WTC11 (cell line): ENCODE data around the gene PFDN2. TPM values are rescaled to one million over a fixed set of nuclear protein-coding genes. Genes with fewer than 3 reads are reported as not detected.

Source experiments
- ATAC-seq: fragments of 200-7000 bp; cut with Tn5 transposase; 2 replicates; pipeline ENCODE4 v1.10.0; 2021; ENCODE audit warnings: mild to moderate bottlenecking, moderate library complexity
- CTCF ChIA-PET: fragments of 300-600 bp; sonication (Branson Sonifier 250); formaldehyde crosslinking; loops from one replicate; lab custom pipeline; 2021; ENCODE audit warnings: antibody characterized with exemption; lab: Charles Lee
- POLR2A ChIA-PET: fragments of 350-600 bp; sonication (Branson Sonifier 250); formaldehyde crosslinking; loops from one replicate; lab custom pipeline; 2021; ENCODE audit warnings: antibody characterized with exemption; lab: Charles Lee
- DNase-seq: peaks from one replicate; pipeline ENCODE4 v3.0.0; 2021; ENCODE audit warnings: low spot score
- H3K27ac Mint-ChIP-seq: 2 replicates; pipeline ENCODE4 v1.8.0; 2021; ENCODE audit warnings: mixed read lengths
- H3K27me3 Mint-ChIP-seq: 2 replicates; pipeline ENCODE4 v1.8.0; 2021; ENCODE audit warnings: low read depth, mild to moderate bottlenecking, moderate library complexity, mixed read lengths
- H3K36me3 Mint-ChIP-seq: 2 replicates; pipeline ENCODE4 v1.8.0; 2021; ENCODE audit warnings: mixed read lengths
- H3K4me1 Mint-ChIP-seq: 2 replicates; pipeline ENCODE4 v1.8.0; 2022; ENCODE audit warnings: mixed read lengths
- H3K4me3 Mint-ChIP-seq: 2 replicates; pipeline ENCODE4 v1.8.0; 2021; ENCODE audit warnings: mild to moderate bottlenecking, moderate library complexity, mixed read lengths
- H3K9me3 Mint-ChIP-seq: 2 replicates; pipeline ENCODE4 v1.8.0; 2021; ENCODE audit warnings: mixed read lengths
- ARID4B ChIP-seq: sonication (generic); formaldehyde crosslinking; IDR thresholded peaks from 2 replicates; pipeline ENCODE4 v1.8.0; 2023; ENCODE audit warnings: missing genetic modification reagents, mild to moderate bottlenecking, borderline replicate concordance
- ELF4 ChIP-seq: sonication (generic); formaldehyde crosslinking; IDR thresholded peaks from 2 replicates; pipeline ENCODE4 v1.8.1; 2022; ENCODE audit warnings: low read depth, mild to moderate bottlenecking, moderate library complexity, missing genetic modification reagents
- EMX1 ChIP-seq: fragments of 250-450 bp; sonication (Bioruptor Pico); IDR thresholded peaks from 2 replicates; pipeline ENCODE4 v1.8.0; 2021; ENCODE audit warnings: mild to moderate bottlenecking
- JAZF1 ChIP-seq: fragments of 250-450 bp; sonication (Bioruptor Pico); IDR thresholded peaks from 2 replicates; pipeline ENCODE4 v1.9.0; 2021; ENCODE audit warnings: moderate library complexity, mild to moderate bottlenecking, inconsistent platforms
- KAT7 ChIP-seq: sonication (generic); formaldehyde crosslinking; IDR thresholded peaks from 2 replicates; pipeline ENCODE4 v1.8.1; 2023; ENCODE audit warnings: missing genetic modification reagents, mild to moderate bottlenecking, borderline replicate concordance
- NFATC4 ChIP-seq: fragments of 250-450 bp; sonication (Bioruptor Pico); IDR thresholded peaks from 2 replicates; pipeline ENCODE4 v1.9.0; 2021; ENCODE audit warnings: mild to moderate bottlenecking
- NR2C2 ChIP-seq: sonication (generic); formaldehyde crosslinking; IDR thresholded peaks from 2 replicates; pipeline ENCODE4 v1.8.0; 2022; ENCODE audit warnings: mild to moderate bottlenecking, missing genetic modification reagents
- NR3C1 ChIP-seq: sonication (generic); formaldehyde crosslinking; conservative IDR thresholded peaks from 2 replicates; pipeline ENCODE4 v1.8.1; 2023; ENCODE audit warnings: low read depth, mild to moderate bottlenecking, missing genetic modification reagents
- OVOL2 ChIP-seq: fragments of 250-450 bp; sonication (Bioruptor Pico); IDR thresholded peaks from 2 replicates; pipeline ENCODE4 v1.9.0; 2021; ENCODE audit warnings: mild to moderate bottlenecking, borderline replicate concordance
- PRRX2 ChIP-seq: fragments of 250-450 bp; sonication (Bioruptor Pico); IDR thresholded peaks from 2 replicates; pipeline ENCODE4 v1.8.0; 2021; ENCODE audit warnings: mild to moderate bottlenecking
- RORB ChIP-seq: fragments of 250-450 bp; sonication (Bioruptor Pico); IDR thresholded peaks from 2 replicates; pipeline ENCODE4 v1.9.0; 2021; ENCODE audit warnings: mild to moderate bottlenecking
- SMAD4 ChIP-seq: sonication (generic); formaldehyde crosslinking; IDR thresholded peaks from 2 replicates; pipeline ENCODE4 v1.8.0; 2022; ENCODE audit warnings: mild to moderate bottlenecking, missing genetic modification reagents
- TEAD1 ChIP-seq: sonication (generic); formaldehyde crosslinking; IDR thresholded peaks from 2 replicates; pipeline ENCODE4 v1.8.0; 2022; ENCODE audit warnings: mild to moderate bottlenecking, missing genetic modification reagents
- ZNF219 ChIP-seq: sonication (generic); formaldehyde crosslinking; IDR thresholded peaks from 2 replicates; pipeline ENCODE4 v1.8.0; 2023; ENCODE audit warnings: missing genetic modification reagents, mild to moderate bottlenecking, borderline replicate concordance
- total RNA-seq: library from RNA; stranded (reverse); gene quantifications from 3 replicates; pipeline ENCODE4 v1.2.3, GENCODE V29; 2021
- TF ChIP-seq, protein P1 (sequence below): fragments of 250-450 bp; sonication (Bioruptor Pico); IDR thresholded peaks from 2 replicates; pipeline ENCODE4 v1.9.0; 2021; ENCODE audit warnings: mild to moderate bottlenecking
- TF ChIP-seq, protein P2 (sequence below): sonication (generic); formaldehyde crosslinking; IDR thresholded peaks from 2 replicates; pipeline ENCODE4 v1.8.1; 2023; ENCODE audit warnings: mild to moderate bottlenecking, moderate library complexity, missing genetic modification reagents
- TF ChIP-seq, protein P3 (sequence below): sonication (generic); formaldehyde crosslinking; IDR thresholded peaks from 2 replicates; pipeline ENCODE4 v1.8.1; 2023; ENCODE audit warnings: mild to moderate bottlenecking, missing genetic modification reagents, moderate library complexity
- TF ChIP-seq, protein P4 (sequence below): sonication (generic); formaldehyde crosslinking; IDR thresholded peaks from 2 replicates; pipeline ENCODE4 v1.8.1; 2022; ENCODE audit warnings: missing genetic modification reagents, borderline replicate concordance
- TF ChIP-seq, protein P5 (sequence below): fragments of 250-450 bp; sonication (Bioruptor Pico); conservative IDR thresholded peaks from 2 replicates; pipeline ENCODE4 v1.9.0; 2021; ENCODE audit warnings: mild to moderate bottlenecking

PFDN2 gene
- total RNA-seq, 1 experiment from 2014 or later: 92.6 TPM

DNA sequence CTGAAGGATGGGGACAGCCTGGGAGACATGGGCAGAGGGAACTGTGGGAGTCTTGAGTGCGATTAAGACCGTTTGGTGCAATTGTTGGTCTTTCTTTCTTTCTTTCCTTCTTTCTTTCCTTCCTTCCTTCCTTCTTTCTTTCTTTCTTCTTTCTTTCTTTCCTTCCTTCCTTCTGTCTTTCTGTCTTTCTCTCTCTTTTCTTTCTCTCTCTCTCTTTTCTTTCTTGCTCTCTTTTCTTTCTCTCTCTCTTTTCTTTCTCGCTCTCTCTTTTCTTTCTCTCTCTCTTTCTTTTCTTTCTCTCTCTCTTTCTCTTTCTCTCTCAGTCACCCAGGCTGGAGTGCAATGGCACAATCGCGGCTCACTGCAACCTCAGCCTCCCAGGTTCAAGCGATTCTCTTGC is 22.6 kb downstream of the PFDN2 start:
- ATAC-seq: no peak
- POLR2A ChIA-PET: no interaction called here

GRCh38 chr1:161094481-161094880 is 23.4 kb downstream of the PFDN2 start:
- no peak for ATAC-seq

More for the DNA sequence above, 22.6 kb downstream of the PFDN2 start:
- Mint-ChIP-seq H3K4me1 (peaks cover 6% of the 10 kb centered on the region), H3K36me3 (peaks cover 4% of the 10 kb centered on the region; the same call in 1 of the 2 replicates), H3K27ac (no peak overlapping the region), H3K4me3 (no peak overlapping the region), H3K9me3 (no peaks in the 10 kb centered on the region), H3K27me3 (peaks cover 6% of the 10 kb centered on the region; the same call in 1 of the 2 replicates)
- TF ChIP-seq NR3C1 (CRISPR knock-in tag): no peak
- TF ChIP-seq OVOL2 (CRISPR knock-in tag): no peak
- TF ChIP-seq NFATC4 (CRISPR knock-in tag): no peak
- TF ChIP-seq TEAD1 (CRISPR knock-in tag): no peak
- TF ChIP-seq, protein P1, sequence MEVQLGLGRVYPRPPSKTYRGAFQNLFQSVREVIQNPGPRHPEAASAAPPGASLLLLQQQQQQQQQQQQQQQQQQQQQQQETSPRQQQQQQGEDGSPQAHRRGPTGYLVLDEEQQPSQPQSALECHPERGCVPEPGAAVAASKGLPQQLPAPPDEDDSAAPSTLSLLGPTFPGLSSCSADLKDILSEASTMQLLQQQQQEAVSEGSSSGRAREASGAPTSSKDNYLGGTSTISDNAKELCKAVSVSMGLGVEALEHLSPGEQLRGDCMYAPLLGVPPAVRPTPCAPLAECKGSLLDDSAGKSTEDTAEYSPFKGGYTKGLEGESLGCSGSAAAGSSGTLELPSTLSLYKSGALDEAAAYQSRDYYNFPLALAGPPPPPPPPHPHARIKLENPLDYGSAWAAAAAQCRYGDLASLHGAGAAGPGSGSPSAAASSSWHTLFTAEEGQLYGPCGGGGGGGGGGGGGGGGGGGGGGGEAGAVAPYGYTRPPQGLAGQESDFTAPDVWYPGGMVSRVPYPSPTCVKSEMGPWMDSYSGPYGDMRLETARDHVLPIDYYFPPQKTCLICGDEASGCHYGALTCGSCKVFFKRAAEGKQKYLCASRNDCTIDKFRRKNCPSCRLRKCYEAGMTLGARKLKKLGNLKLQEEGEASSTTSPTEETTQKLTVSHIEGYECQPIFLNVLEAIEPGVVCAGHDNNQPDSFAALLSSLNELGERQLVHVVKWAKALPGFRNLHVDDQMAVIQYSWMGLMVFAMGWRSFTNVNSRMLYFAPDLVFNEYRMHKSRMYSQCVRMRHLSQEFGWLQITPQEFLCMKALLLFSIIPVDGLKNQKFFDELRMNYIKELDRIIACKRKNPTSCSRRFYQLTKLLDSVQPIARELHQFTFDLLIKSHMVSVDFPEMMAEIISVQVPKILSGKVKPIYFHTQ: no peak
- TF ChIP-seq JAZF1 (CRISPR knock-in tag): no peak
- TF ChIP-seq, protein P2, sequence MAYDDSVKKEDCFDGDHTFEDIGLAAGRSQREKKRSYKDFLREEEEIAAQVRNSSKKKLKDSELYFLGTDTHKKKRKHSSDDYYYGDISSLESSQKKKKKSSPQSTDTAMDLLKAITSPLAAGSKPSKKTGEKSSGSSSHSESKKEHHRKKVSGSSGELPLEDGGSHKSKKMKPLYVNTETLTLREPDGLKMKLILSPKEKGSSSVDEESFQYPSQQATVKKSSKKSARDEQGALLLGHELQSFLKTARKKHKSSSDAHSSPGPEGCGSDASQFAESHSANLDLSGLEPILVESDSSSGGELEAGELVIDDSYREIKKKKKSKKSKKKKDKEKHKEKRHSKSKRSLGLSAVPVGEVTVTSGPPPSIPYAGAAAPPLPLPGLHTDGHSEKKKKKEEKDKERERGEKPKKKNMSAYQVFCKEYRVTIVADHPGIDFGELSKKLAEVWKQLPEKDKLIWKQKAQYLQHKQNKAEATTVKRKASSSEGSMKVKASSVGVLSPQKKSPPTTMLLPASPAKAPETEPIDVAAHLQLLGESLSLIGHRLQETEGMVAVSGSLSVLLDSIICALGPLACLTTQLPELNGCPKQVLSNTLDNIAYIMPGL (CRISPR knock-in tag): no peak
- TF ChIP-seq RORB (CRISPR knock-in tag): no peak
- TF ChIP-seq PRRX2 (CRISPR knock-in tag): no peak
- TF ChIP-seq SMAD4 (CRISPR knock-in tag): no peak
- no peak for TF ChIP-seq ELF4
- CTCF ChIA-PET: interaction anchor here (0.7 to 8.2 kb wide), 3 partner anchors 24 to 105 kb away, joined by 3 to 109 read pairs (median 3); partner anchors contain the start of genes ARHGAP30 and PPOX
- no peak for DNase-seq

More at GRCh38 chr1:161094481-161094880, 23.4 kb downstream of the PFDN2 start:
- peaks cover 6% of the 10 kb centered on the region; the same call in 1 of the 2 replicates for H3K27me3 Mint-ChIP-seq
- H3K27ac Mint-ChIP-seq: no peak overlapping the region
- no peaks in the 10 kb centered on the region for H3K9me3 Mint-ChIP-seq
- H3K36me3 Mint-ChIP-seq: no peaks in the 10 kb centered on the region
- TF ChIP-seq ARID4B (CRISPR knock-in tag) (no peak), NFATC4 (CRISPR knock-in tag) (no peak), NR2C2 (no peak), ZNF219 (no peak), EMX1 (CRISPR knock-in tag) (no peak), KAT7 (CRISPR knock-in tag) (no peak)
- TF ChIP-seq, protein P3, sequence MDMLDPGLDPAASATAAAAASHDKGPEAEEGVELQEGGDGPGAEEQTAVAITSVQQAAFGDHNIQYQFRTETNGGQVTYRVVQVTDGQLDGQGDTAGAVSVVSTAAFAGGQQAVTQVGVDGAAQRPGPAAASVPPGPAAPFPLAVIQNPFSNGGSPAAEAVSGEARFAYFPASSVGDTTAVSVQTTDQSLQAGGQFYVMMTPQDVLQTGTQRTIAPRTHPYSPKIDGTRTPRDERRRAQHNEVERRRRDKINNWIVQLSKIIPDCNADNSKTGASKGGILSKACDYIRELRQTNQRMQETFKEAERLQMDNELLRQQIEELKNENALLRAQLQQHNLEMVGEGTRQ (CRISPR knock-in tag): no peak
- TF ChIP-seq, protein P4, sequence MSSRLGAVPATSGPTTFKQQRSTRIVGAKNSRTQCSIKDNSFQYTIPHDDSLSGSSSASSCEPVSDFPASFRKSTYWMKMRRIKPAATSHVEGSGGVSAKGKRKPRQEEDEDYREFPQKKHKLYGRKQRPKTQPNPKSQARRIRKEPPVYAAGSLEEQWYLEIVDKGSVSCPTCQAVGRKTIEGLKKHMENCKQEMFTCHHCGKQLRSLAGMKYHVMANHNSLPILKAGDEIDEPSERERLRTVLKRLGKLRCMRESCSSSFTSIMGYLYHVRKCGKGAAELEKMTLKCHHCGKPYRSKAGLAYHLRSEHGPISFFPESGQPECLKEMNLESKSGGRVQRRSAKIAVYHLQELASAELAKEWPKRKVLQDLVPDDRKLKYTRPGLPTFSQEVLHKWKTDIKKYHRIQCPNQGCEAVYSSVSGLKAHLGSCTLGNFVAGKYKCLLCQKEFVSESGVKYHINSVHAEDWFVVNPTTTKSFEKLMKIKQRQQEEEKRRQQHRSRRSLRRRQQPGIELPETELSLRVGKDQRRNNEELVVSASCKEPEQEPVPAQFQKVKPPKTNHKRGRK (CRISPR knock-in tag): no peak
- TF ChIP-seq, protein P5, sequence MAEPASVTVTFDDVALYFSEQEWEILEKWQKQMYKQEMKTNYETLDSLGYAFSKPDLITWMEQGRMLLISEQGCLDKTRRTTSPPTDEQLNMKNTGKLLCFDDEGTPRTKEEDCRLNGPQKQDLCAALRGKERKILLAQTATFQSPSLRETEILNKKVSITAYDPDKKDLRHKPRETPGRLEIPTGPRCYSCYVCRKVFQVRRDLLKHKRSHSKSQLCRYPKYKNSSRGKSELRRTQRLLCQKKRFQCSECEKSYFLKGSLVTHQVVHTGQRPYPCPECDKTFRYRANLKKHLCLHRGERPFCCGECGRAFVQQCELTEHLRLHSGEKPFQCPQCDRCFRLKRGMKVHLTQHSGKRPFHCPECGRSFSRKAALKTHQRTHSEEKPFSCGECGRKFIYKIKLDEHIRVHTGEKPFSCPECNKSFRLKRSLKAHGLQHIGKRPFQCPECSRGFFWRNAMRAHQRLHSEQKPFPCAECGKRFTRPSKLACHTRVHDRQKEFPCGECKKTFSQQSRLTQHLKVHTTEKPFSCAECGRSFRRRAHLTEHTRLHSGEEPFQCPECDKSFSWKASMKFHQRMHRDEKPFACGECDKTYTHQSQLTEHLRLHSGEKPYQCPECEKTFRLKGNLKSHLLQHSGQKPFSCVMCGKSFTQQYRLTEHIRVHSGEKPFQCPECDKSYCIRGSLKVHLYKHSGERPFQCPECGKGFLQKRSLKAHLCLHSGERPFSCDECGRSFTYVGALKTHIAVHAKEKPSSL: no peak
- no peak overlapping the region for H3K4me3 Mint-ChIP-seq
- ChIA-PET CTCF (interaction anchor here (0.7 to 8.2 kb wide), 2 partner anchors 23 to 104 kb away, joined by 3 to 109 read pairs; partner anchors contain the start of gene ARHGAP30), POLR2A (interaction anchor here (0.7 kb wide), 1 partner anchor 52 kb away, joined by 3 read pairs; no protein-coding TSS in a partner anchor)
- peaks cover 6% of the 10 kb centered on the region for H3K4me1 Mint-ChIP-seq
- no peak for DNase-seq
